ENCODE results near the gene PPP6R2.
A peak's percentile ranks its signal among the peaks of the same experiment; 100 is the strongest.
"Not testable (repeated sequence)": the region's sequence is repeated elsewhere in the genome, so short reads cannot be mapped to it uniquely, and the experiment has no call there.

Gene PPP6R2

DNA sequence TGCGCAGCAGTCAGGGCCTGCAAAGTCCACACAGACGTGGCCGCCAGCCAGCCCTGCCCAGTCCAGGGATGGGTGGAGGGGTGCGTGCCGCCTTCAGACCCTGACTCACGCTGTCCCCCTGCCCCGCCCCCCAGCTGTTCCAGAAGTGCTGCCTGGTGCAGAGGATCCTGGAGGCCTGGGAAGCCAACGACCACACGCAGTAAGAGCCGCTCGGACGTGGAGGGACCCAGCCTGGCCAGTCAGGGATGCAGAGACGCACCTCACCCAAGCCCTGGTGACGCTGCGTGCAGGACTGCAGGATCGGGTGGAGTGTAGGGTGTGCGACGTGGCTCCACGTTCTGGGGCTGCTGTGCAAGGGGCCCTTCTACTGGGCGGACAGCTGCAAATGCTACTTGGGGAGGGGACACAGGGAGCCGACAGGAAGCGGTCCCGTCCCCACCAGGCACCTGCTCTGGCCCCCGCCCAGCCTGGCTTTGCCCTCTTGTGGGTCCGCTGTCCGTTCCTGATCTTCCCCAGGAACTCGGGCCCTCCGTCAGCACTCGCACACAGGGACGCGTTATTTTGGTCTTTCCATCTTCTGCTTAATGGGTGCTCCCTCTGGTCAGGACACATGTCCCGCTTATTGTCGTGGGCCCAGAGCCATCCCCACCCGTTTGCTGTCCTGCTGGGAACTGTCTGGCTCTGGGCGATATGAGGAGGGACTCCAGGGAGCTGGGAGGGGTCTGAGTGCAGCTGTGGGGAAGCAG, 89.2 kb downstream of the PPP6R2 start:
- DNase-seq (ENCODE audit: low read depth), result no peak

DNA sequence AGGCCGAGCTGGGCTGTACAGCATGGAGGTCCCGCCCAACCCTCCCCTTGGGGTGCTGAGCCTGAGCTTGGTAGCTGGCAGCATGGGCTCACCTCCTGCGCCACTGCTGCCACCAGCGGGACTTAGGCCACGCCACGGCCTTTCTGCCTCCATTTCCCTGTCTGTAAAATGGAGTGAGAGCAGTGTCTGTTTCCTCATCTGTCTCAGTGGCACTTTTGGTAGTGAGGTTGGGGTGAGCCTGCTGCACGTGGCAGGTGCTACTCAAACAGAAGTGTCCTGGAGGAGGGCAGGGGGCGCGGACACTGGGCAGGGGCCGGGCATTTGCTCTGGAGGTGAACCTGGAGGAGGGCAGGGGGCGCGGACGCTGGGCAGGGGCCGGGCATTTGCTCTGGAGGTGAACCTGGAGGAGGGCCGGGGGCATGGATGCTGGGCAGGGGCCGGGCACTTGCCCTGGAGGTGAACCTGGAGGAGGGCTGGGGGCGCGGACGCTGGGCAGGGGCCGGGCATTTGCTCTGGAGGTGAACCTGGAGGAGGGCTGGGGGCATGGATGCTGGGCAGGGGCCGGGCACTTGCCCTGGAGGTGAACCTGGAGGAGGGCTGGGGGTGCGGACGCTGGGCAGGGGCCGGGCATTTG, 89.9 kb downstream of the PPP6R2 start:
- DNase-seq (ENCODE audit: low read depth), result not testable (repeated sequence)

DNA sequence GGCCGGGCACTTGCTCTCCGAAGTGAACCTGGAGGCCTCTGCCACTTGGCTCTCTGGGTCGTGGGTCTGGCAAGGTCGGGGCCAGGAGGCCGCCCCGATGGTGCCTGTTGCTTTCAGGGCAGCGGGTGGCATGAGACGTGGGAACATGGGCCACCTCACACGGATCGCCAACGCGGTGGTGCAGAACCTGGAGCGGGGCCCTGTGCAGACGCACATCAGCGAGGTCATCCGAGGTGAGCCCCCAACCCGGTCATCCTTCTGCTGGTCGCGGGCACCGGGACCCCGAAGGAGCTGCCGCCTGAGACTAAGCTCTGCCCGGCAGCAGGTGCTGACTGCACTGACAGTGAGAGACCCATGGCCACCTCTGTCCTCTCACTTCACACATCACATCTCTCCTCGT, 91.7 kb downstream of the PPP6R2 start:
- no peak for DNase-seq (ENCODE audit: low read depth)

DNA sequence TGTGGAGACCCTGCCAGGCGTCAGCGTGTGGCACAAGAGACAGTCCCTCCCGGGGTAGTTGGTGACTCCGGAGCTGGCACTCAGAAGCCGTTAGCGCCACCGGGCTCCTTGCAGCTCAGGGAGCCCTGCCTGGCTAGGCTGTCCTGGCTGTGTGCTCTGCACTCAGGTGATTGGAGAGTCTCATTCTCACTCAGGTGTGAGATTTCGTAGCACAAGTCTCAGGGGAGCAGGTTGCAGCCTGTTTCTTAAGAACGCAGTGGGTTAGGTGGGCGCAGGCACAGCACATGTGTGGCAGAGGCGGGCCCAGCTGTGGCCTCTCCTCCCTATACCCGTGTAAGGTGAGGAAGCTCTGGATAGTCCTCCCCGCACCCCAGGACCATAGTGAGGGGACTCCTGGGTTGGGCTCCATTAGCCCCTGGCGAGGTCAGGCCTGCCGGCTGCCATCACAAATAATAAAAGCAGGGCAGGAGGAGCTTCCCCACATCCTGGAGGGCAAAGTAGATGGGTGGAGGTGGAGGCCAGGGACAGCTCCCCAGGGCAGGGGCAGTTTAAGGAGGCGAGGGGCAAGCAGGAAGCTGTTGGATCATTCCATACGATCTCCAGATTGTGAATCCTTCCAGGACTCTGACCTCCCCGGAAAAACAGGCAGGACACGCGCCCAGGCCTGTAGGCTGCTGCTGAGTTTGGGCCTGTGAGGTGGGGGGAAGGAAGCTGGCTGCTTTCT, 92.3 kb downstream of the PPP6R2 start:
- no peak for DNase-seq (ENCODE audit: low read depth)

DNA sequence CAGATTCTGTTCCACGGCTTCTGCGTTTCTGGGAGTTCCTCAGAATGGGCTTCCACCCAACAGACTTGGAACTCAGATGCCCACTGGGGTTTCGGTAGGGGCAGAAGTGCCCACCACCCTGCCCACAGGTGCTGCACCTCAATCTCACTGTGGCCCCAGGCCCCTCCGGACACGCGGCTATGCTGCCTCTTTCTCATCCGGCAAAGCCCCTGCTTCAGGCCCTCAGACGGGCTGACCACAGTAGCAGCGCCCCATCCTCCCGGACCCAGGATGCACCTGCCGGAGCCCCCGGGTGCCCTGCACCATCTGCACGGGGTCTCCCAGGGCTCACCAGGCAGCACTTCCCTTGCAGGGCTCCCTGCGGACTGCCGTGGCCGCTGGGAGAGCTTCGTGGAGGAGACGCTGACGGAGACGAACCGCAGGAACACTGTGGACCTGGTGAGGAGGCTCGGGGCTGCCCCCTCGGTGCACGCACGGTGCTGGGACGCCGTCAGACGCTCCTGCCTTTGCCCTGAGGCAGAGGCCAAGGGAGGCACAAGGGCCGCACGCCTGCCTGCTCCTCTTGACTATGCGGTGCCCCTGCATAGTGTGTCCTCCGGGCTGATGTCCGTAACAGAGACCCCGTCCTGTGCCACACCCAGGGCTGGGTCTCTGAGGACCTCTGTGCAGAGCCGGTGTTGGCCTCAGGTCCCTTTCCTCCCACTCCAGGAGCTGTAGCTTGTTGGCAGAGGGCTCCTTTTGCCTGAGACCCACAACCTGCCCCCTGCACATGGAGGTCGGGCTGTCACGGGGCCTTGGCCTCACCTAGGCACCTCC, 93.1 kb downstream of the PPP6R2 start:
- no peak for DNase-seq (ENCODE audit: low read depth)

DNA sequence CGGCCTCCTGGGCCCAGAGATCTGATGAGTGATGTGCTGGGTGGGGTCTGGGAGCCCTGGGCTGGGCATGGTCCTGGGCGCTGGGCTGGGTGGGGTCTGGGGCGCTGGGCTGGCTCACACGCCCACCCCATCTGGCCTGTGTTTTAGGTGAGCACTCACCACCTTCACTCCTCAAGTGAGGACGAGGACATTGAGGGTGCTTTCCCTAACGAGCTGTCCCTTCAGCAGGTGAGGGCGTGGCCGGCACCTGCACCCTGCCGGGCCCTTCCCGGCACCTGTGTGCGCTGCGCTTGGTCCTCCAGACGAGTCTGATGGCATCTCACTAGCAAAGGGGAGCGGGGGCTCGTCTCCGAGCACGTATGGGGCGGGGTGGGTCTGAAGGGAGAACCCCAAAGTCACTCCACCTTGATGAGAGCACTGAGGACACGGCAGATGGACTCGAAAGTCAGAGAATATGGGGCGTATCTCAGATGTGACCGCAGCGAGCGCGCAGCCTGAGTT, 93.8 kb downstream of the PPP6R2 start:
- DNase-seq (ENCODE audit: low read depth), result no peak

DNA sequence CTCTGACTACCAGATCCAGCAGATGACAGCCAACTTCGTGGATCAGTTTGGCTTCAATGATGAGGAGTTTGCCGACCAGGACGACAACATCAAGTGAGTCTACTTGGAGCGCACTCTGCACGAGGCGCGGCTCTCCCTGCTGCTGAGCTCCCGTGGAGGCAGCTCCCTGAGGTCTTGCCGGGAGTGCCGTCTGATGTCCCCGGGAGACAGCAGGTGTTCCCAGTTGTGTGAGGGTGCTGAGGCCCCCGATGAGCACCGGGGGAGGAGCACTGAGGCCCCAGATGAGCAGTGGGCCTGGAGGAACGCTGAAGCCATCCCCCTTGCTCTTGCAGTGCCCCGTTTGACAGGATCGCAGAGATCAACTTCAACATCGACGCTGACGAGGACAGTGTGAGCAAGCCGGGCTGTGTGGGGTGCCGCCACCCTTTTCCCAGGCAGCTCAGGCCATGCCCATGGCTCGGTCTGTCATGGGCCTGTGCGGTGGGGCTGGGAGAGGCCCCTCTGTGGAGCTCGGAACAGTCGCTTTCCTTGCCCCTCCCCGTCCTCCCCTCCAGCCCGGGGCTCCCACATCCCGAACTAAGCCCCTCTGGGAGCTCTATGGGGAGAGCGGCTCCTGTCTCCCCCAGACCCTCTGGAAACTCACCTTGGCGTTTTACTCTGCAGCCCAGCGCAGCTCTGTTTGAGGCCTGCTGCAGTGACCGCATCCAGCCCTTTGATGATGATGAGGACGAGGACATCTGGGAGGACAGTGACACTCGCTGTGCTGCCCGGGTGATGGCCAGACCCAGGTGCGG, 94.6 kb downstream of the PPP6R2 start:
- DNase-seq (ENCODE audit: low read depth), result no peak

DNA sequence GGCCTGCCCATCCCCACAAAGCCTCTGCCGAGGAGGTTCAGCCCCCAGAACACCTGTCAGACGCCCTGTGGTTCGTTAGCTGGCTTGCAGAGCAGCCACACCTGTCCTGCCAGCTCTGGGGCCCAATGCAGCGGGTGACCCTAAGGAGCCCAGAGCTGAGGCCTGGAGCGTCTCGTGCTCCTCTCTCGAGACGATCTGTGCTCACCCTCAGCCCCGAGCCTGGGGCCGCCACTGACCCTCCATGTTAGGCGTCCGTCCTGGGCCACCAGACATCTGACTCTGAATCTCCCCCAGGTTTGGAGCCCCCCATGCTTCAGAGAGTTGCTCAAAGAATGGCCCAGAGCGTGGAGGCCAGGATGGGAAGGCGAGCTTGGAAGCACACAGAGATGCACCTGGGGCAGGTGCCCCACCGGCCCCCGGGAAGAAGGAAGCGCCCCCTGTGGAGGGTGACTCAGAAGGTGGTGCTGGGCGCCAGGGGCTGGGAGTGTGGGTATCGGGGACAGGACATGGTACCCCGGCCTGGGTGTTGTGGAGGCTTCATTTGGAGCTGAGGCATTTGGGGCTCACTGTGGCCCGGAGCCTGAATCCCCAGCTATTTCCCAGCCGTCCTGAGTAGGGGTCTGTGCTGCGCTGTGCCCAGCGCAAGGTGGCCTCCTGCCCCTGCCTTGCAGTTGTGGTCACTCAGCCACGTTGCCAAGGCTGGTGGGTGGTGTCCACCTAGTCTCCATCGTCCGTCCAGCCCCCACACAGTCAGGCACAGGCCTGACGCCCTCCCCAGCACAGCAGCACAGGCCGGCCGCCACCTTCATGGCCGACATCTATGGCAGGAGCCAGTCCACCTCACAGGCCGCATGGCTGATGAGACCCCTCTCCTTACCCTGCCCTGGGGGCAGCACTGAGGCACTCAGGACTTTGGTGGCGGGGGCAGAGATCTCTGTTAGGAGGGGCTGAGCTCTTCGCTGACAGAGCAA, 95.5 kb downstream of the PPP6R2 start:
- DNase-seq (ENCODE audit: low read depth), result no peak

DNA sequence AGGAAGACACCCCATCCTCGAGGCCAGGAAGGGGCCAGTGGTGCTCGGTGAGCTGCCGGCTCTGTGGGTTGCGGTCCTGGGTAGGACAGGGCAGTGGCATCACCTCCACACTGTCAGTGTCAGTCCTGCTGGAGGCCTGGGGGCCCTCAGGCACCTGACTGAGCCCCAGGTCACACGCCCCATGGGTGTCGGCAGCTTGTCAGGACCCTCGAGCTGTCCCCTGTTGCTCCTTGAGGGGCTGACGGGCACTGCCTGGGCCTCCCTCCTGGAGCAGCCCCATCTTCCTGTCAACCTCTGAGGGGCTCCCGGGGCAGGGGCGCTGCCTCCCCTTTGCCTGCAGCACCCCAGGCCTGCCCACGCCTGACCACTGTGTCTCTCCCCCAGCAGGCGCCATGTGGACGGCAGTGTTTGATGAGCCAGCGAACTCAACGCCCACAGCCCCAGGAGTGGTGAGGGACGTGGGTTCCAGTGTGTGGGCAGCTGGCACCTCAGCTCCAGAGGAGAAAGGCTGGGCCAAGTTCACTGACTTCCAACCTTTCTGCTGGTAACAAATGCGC, 96.3 kb downstream of the PPP6R2 start:
- no peak for DNase-seq (ENCODE audit: low read depth)

DNA sequence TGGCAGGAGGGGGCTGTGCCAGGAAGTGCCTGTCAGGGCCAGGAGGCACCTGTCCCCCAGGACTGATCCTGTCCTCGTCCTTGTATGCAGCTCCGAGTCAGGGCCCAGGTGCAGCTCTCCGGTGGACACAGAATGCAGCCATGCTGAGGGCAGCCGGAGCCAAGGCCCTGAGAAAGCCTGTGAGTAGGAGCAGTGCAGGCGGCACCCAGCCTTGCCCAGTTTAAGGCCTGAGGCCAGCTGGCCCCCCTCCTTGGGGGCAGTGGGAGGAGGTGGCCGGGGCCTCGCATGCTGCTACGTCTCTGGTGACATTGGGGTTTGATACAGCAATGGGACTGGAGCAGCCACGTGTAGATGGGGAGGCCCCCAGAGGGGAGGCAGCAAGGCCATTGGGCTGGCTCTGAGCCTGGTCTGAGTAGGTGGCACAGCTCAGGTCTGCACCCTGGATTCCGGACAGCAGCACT, 96.8 kb downstream of the PPP6R2 start:
- DNase-seq (ENCODE audit: low read depth), result no peak

DNA sequence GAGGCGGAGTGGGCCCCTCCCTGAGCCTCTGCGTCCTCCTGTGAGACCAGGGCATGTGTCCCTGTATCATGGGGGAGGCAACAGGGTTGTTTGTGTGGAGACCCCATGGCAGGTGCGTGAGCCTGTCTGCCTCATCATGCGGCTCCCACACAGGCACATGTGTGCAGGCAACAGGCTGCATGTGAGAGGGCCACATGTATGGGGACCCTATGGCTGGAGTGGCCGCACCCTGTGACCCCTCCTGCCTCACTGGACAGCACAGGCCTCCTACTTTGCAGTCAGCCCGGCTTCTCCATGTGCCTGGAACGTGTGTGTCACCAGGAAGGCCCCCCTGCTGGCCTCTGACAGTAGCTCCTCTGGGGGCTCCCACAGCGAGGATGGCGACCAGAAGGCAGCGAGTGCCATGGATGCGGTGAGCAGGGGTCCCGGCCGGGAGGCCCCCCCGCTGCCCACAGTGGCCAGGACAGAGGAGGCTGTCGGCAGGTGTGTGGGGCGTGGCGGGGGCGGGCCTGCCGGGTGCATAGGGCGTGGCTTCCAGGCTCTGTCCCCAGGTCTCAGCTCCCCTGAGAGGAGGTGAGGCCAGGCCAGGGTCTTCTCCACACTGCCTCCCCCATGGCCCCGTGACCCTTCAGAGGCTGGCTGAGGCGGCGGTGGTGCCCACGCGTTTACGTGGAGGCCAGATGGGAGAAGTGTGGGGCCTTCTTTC, 97.6 kb downstream of the PPP6R2 start:
- no peak for DNase-seq (ENCODE audit: low read depth)

DNA sequence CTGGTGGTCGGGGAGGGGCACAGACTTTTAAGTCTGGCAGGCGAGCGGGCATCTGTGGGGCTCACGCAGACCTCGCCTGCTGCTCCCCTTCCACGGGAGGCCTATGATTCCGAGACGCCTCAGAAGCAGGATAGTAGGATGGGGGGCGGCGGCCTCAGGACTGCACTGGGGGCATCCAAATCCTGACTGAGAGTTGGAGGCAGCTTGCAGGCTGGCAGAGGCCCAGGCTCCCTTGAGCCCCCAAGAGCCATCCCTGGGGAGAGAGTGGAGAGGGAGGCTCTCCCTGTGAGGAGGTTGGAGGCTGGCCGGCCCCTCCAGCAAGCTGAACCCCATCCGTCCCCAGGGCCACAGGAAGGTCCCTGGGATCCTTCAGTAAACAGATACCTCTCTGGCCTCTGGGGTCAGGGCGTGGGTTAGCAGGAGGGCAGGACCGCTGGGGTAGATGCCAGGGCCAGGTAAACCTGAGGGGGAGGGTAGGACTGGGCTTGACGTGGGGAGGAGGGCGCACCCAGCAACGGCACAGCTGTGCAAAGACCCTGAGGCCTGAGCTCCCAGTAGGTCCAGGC, 98.4 kb downstream of the PPP6R2 start:
- DNase-seq (ENCODE audit: low read depth), result no peak

DNA sequence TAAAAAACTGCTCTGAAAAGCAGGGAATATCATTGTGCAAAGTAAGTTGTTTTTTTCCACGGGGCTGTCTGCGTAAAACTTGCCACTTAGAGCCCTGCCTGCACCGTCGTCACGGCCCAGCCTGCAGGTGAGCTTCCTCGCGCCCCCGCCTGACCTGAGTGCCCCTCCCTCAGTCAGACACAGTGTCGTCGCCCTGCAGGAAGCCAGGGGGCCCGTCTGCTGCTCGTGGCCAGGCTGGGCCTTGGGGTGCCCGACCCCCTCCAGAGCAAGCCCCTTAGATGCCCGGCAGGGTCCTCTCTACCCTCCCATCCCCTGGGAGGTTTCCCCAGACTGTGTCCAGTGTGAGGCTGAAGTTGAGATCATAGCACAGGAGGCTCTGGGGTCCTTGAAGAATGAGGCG, 100.1 kb downstream of the PPP6R2 start:
- DNase-seq (ENCODE audit: low read depth), result no peak

DNA sequence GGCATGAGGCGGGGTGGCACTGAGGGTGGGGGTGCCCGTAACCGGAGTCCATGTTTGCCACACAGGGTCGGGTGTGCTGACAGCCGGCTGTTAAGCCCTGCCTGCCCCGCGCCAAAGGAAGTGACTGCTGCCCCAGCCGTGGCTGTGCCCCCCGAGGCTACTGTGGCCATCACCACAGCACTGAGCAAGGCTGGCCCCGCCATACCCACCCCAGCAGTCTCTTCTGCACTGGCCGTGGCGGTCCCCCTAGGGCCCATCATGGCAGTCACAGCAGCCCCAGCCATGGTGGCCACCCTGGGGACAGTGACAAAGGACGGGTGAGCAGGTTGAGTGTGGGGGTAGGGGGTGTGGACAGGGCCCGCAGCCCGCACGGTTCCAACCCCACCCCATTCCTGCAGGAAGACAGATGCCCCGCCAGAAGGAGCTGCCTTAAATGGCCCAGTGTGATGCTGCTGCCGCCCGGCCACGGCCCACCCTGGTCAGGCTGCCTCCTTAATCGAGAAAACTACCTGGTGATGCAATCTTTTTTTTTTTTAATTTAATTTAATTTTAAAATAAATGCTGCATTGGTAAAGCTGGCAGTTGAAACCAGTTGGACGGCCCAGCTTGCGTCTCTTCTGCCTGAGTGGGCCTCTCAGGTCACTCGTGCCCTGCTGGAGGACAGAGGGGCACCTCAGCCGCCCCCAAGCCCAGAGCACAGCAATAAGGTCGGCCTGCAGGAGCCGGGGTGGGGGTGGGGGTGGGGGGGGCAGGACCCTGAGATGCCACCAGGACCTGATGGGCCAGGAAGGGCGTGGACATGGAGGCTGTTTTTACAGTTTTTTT, 100.9 kb downstream of the PPP6R2 start:
- no peak for DNase-seq (ENCODE audit: low read depth)

DNA sequence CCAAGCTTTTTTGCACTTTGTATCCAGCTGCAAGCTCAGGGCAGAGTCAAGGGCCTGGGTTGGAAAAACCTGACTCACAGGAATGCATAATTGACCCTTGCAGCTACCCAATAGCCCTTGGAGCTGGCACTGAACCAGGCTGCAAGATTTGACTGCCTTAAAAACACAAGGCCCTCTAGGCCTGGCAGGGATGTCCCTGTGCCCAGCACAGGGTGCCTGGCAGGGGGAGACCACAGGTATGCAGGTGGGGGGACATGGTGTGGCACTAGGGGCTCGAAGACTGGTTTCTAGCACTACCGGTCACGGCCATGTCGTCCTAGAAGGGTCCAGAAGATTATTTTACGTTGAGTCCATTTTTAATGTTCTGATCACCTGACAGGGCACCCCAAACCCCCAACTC, 101.5 kb downstream of the PPP6R2 start:
- peak; percentile 39 for DNase-seq (ENCODE audit: low read depth)

DNA sequence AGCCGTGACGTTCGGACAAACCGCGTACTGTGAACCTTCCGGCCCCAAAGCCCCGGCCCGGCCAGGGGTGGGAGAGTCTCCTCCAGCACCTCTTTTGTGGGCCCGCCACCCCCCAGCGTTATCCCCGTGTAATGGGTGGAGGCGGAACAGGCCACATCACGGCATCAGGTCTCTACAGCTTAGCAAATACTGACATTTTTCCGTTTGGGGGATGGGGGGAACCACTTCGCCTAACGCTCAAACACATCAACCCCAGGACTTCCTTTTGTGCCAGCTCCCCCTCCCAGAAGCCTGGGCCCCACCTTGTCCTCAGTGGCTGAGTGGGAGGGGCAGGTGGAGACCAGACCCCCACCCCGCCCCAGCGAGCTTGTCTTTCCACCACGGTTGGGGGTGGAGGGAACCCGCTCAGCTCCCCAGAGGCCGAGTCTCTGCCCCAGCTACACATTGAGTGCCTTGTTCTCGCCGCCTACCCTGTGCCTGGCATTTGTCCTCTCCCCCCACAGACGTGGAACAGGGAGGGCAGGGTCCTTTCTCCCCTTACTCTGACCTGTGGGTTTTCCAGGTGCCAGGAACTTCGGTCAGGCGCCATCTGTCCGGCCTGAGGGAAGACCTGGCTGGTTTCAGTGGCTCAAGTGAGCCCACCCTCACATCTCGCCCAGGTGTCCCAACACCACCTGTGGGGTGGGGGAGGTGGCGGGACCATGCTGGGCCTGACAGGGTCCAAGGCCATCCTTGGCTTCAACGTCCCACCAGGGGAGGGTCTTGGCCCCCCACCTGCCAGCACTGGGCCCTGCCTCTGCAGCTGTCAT, 102.1 kb downstream of the PPP6R2 start:
- DNase-seq (ENCODE audit: low read depth), result no peak

Data from HS-5 (cell line).